Stimulated activated CD8-positive, alpha-beta memory T cell treated with anti-CD3 and anti-CD28 coated beads, Interleukin-15, amount 100 ng/mL, for 4 hours (primary cell): Measurements from ENCODE around the gene GALNT6.
A peak's percentile ranks its signal among the peaks of the same experiment; 100 is the strongest.

Experiments used
- DNase-seq, 2 donors: peaks; one replicate each; pipeline ENCODE4 v3.0.0-alpha.2; 2020; ENCODE audit warnings: low read depth in 2 of 2

Gene GALNT6

DNA sequence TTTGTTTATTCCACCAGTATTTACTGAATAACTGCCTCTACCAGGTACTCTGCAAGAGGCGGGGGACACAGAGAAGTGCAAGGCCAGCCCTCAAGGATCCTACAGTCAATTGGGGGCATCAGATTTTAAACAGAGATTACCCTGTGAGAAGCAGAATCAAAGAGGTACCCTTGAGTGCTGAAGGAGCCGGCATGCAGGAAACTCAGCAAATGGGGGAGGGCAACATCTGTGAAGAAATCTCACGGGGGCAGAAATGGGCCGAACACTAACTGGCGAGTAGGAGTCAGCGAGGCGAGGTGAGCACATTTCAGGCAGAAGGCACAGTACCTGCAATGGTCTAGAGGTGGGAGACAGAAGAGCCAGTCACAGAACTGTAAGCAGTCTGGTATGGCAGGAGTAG lies 9.0 kb downstream of the GALNT6 start:
- DNase-seq: no peak

DNA sequence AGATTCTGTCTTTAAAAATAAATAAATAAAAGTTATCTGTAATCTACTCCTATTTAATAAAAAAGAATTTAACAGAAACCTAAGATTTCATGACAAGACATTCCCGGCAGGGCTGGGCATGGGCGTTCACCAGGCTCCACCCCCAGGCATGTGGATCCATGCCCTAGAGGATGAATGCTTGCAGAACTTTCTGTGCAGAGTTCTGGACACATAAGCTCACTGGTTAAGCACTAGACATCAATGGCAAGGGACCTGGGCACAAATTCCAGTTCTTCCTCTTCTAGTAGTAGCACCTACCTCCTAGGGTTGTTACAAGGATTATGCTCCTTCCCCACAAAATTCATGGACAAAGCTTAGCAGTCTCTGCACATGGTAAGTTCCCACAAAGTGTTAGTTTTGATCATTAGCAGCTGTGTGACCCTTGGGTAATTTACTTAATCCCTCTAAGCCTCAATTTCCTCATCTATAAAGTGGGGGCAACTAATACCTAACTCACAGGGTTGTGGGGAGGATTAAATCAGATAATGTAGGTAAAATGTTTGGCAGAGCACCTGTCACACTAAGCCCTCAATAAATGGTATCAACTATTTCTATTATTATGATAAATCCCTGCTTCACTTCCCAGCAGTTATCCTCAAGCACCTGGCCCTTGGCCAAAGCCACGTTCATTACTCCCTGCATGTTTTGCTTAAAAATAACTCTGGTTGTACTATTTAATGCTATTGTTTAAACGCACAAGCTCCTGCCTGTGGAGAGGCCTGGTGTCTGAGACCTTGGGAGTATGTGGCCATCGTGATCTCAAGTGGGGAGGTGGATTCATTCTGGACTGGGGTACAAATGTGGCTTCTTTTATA lies 9.8 kb downstream of the GALNT6 start:
- no peak for DNase-seq

DNA sequence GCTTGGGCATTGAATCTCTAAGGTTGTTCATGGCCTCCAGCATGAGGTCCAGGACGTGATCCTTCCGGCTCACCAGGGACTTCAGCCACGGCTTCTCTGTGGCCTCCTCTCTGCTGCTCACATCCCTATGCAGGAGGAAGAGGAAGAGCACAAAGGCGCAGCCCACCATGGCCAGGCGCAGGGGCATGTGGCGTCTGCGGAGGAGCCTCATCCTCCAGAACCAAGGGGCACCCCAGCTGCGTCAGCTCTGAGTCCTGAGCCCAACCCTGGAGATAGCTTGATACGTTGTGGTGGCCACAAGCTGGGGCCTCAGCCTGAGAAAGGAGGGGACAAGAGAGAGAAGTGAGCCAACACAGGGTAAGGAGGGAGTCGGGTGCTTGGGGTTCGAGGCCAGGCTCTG lies 11.6 kb downstream of the GALNT6 start:
- no peak for DNase-seq

DNA sequence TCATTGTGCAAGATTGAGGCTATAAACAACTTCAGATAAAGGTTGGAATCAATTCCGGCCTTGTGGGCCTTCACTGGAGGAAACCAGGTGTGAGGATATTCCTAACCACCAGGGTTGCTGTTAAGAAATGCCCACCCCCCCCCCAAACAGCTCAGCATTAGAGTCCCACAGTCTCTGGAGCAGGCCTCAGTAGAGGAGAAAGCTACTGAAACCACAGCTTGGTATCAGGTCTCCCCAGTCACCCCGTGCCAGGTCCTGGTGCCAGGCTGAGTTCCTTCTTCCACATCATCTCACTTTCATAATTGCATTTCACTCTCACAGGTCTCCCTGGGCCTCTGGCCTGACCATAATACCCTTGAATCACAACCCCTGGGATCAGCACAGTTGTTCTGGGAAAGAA lies 12.5 kb downstream of the GALNT6 start:
- DNase-seq: no peak

DNA sequence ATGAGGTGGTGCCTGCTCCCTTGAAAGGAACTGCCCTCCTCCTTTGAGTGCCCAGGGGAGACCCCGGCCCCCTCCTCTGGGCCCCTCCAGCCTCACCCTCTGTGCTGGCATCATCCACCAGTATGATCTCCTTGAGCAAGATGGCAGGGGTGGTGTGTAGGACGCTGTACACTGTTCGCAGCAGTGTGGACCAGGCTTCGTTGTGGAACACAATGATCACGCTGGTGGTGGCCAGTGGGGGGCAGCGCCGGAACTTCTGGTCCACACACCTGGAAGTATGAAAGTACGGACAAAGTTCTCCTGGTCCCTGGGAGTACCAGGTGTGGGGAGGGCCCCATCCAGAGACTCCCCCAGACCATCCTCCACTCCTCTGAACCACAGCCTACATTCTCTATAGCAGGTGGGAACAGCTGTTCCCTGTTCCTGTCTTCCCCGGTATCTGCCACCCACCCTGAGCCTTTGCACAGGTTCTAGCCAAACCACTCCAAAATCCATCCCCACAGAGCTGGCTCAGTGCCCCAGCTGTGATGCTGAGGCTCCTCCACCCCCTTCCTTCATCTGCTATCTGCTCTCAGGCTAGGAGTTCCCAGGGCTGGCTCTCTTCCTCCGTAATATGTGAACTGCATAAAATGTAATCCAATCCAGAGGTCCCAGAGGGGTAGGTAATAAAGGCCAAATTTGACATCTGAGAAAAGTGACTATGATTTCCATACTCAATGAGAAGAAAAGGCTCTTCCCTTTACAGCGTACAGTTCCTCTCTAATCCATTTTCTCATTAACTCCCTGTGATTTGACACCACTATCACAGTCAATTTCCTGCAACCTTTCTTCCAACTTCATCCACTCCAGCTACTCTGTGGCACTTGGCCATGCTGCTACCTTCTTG lies 13.9 kb downstream of the GALNT6 start:
- no peak for DNase-seq

DNA sequence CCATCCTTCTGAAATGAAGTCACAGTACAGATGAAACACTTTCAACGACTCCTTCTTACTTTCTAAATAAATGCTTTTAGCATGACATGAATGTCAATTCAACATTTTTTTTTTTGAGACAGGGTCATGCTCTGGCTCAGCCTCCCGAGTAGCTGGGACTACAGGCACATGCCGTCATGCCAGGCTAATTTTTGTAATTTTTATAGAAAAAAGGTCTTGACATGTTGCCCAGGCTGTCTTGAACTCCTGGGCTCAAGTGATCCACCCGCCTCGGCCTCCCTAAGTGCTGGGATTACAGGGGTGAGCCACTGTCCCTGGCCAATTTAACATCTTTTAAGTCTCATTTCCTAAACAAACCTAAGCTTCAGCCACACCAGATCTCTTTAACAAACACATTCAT lies 16.4 kb downstream of the GALNT6 start:
- no peak for DNase-seq

DNA sequence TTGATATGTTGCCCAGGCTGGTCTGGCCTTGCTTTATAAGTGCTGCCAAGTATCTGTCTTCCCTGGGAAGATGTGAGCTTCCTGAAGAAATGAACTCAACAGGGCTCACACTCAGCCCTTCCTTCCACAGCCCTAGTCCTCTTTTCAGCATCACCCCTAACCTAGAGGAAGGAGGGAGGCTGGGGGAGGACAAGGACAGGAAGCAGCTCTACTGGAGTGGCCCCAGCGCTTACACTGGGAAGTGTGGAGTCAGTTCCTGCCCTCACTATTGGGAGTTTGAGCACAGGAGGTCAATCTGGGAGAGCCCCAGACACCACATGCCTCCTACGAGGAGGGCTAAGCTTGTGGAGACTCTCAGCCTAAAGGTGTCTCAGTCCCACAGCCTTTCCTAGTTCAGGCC lies 16.8 kb downstream of the GALNT6 start:
- no peak for DNase-seq

DNA sequence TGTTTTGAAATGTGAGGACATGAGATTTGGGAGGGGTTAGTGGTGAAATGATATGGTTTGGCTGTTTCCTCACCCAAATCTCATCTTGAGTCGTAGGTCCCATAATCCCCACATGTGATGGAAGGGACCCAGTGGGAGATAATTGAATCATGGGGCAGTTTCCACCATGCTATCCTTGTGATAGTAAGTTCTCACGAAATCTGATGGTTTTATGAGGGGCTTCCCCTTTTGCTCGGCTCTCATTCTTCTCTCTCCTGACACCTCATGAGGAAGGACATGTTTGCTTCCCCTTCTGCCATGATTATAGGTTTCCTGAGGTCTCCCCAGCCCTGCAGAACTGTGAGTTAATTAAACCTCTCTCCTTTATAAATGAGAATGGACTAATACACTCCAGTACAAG lies 18.0 kb downstream of the GALNT6 start:
- DNase-seq: no peak

DNA sequence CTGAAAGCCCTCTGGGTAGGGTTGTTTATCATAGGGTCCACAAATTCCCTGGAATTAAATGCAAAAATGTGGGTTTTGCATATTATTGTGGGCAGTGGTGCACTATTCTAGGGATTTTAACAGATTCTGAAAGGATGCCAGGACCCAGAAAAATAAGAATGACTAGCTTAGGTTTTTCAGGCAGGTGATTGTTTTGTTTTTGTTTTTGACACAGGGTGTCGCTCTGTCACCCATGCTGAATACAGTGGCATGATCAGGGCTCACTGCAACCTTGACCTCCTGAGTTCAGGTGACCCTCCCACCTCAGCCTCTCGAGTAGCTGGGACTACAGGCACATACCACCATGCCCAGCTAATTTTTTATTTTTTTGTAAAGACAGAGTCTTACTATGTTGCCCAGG lies 19.2 kb downstream of the GALNT6 start:
- no peak for DNase-seq

DNA sequence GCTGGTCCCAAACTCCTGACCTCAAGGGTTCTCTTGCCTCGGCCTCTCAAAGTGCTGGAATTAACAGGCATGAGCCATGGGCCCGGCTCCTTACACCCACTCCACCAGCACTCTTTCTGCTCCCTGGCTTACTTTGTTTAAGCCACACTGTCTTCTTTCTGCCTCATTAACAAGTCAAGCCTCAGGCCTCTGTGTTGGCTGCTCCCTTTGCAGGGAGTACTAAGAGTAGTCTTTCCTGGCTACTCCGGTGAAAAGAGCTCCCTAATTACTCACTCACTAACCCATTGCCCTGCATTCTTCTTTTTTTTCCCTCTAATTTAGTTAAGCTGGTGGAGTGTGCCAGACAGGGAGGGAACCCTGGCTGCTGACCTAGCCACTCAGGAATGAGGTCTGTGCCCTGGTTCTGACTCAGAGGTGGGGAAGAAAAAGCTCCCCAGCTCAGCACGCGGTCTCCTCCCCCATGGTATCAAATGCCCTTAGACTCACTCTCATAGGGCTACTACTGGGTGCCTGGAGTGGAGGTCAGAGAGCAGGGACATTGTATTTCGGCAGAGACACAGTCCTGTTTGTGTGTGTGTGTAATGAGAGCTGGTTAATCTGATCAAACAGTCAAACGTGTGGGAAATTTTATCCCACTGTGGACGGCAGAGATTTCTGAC lies 19.8 kb downstream of the GALNT6 start:
- DNase-seq: no peak

DNA sequence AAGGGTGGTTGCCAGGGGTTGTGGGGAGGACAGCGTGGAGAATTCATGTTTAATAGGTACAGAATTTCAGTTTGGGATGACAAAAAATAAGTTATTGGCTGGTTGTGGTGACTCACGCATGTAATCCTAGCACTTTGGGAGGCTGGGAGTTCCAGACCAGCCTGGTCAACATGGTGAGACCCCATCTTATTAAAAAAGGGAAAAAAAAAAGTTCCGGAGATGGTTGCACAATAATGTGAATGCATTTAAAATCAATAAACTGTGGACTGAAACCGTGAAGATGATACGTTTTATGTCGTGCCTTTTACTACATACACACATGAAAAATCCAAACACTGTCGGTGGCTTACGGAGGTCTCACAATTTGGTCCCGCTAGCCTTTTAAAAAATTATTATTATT lies 20.5 kb downstream of the GALNT6 start:
- no peak for DNase-seq

DNA sequence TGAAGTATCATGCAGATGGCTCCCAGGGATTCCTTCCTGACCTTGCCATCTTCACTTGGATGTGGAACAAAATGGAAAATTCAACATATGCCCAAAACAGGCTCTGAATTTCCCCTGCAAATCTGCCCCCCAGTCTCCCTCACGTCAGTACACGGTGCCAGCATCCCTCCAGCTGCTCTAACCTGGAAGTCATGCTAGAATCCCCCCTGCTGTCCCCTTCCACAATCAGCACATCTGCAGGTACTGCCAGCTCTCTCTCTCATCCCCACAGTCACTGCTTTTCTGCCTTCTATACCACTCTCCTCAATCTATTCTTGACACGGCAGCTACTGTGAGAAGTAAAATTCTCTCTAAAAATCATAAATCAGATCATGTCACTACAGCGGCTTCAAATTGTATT lies 21.6 kb downstream of the GALNT6 start:
- no peak for DNase-seq

DNA sequence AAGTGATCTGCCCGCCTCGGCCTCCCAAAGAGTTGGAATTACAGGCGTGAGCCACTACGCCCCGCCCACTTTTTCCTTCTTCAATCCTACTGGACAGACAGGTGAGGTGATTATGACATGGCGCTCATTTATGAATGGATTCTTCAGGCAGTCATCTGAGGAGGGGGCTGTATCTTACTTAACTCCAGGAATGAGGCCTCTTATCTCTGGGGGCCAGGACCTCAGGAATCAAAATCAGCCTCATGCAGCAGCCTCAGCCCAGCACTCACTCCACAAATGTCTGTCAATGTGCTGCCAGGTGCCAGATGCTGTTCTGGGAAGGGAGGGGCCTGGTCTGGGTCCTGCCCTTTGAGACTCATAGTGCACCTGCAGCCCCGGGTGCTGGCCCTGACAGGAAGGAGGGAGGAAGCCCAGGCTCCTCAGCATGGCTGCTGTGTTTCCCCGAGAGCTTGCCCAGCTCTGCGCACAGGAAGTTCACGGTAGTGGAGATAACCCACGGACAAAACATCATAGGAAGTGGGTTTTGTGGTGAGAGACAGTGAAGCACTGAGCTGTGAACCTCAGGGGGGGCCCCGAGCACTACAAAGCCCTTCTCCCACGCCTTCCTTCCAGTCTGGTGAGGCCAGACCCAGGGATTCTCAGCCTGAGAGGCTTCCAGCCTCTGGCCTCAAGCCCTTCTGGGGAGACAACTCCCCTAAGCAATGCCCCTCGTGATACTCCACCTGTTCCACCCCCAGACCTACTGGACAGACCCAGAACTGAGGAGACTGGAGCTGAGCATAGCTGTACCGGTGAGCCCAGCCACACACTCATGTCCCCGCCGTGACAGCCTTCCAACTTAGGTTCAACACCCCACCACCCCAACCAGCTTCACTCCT lies 22.3 kb downstream of the GALNT6 start:
- peak; percentile 71 to 81 for DNase-seq

DNA sequence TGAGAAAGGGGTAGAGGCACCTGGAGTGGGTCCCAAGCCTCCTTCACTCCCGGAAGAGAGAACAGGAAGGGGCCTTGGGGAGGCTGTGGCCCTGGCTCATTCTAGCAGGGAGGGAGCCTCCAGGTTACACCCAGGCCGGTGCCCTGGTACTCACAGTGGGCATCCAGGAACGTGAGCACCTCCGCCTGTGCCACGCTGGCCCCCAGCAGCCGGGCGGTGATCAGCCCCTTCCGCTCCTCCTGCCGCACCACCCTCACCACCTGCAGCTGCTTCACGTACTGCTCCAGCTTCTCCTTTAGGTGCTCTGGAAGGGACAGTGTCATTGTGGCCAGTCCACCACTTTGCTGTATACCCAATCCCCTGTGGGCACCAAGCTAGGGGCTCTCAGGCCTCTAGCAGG lies 25.9 kb downstream of the GALNT6 start:
- DNase-seq: no peak

DNA sequence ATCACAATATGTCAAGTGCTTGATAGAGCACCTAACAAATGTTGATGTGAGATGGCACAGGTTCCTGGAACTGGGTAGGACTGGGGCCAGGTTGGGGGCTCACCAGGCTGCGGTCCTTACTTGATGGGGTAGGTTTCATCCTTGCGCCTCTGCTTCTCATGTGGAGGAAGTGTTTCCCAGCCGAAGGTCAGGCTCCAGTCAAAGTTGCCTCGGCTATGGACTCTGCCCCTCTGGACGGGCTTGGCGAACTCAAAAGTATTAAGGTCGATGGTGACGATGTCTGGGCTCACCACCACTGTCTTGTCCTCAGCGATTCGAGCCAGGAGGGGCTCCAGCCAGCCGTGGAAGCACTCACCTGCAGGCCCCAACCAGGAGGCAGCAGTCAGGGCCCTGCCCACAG lies 27.2 kb downstream of the GALNT6 start:
- DNase-seq: no peak

DNA sequence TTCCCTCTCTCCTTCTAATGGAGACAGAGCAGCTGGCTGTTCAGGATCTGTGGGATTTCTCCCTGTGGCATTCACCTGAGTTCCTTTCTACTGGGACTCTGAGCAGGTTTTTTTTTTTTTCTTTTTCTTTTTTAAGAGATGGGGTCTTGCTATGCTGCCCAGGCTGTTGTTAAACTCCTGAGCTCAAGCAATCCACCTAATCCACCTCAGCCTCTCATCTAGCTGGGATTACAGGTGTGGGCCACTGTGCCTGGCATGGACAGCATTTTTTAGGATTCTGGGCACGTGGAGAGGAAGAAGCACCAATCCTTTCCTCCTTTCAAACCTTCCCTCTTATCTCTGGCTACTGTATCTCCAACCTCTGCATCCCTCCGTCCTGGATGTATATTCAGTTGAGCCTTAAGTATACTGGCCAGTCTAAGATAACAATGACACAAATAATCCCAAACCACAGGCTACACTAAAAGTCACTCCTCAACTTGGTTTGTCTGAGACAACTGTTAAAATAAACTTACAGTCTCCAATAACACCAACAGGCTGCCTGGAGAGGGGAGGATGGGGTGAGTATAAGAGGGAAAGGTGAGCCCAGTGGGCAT lies 28.4 kb downstream of the GALNT6 start:
- no peak for DNase-seq

DNA sequence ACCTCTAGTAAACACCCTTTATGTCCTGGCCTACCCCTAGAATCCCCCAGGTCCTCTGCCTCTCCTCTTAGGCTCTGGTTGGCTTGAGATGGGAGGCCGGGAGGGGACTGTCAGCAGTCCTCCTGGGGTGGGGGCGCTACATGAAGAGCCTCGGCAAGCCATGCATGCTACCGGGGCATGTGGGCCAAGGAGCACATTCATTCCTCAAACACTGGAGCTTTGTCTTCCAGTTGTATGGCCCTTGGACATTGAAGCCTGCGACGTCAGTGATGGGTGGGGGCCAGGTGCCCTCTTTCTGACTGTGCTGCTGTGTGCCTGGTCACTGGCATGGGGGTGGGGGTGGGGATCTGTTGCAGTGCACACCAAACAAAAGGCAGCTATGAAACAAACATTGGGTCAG lies 28.9 kb downstream of the GALNT6 start:
- DNase-seq: no peak

DNA sequence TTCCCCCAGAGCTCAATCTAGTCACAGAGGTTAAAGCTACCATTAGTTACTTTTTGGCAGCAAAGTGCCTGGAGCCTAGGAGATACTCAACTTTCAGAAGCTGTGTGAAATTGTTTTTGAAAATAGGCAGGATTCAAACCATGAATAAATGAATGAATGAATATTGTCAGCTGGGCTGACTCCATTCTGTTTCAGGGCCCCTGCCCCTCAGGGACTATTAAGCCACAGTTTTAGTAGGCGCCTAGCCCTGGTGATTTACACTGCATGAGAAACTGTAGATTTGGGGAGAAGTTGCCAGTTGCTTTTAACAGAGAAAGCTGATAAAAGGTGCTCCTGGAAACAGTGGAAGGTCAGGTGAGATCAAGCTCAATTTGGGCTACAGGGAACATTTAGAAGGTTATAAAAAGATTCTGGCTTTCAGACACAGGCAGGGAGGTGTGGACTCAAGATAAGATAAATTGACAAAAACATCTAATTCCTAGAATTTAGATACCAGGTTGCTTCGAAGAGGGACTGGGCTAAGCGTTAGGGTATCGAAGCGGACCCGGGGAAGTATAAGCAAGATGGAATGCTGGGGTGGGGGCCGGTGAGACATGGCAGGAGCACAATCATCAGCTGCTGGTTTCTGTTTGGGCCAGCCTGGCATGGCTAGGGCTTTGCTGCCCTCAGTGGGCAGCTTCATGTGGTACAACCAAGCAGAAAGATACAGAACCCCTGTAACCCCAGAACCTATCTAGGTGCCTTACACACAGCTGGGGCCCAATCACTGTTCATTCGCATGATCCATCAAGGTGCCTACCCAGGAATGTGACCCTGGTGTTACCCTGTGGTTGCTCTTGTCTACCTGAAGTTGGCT lies 29.8 kb downstream of the GALNT6 start:
- DNase-seq: no peak

DNA sequence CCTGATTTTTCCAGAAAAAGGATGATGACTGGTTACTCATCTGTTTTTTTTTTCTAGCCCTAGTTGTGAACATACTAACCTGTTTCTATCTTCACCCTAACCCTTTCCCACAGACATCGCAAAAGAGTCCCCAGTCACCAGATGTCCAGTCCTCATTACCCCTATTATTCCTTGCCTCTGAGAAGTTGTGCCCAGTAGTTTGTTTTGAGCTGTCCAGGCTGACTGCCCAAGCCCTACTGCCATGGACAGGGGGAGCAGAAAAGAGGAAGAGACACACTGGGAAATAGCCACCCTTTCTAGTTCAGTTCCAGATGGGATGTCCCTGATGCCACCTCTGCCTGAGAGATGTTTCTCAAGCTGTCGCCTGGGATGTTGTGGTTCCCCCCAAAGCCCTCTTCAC lies 30.9 kb downstream of the GALNT6 start:
- DNase-seq: no peak

DNA sequence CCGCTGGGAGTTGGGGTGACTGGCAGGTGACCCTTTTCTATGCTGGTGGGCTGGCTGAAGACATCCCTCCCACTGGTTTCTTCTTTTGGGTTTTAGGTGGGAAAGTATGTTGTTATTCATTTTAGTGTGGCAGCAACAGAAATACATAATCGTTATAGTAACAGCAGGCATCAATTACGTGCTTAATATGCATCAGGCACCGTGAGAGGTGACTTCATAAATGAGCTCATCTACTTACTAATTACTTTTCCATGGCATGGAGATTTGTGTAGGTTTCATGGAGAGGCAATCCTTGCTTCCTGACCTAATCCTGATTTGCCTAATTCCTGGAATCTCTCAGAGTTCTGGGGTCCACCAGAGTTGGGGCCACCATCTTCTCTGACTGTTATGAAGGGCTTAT lies 31.4 kb downstream of the GALNT6 start:
- no peak for DNase-seq
